Ovary (tissue), 9 donors: ENCODE data around the gene GNPTG. TPM values are rescaled to one million over a fixed set of nuclear protein-coding genes. Genes with fewer than 3 reads are reported as not detected.

Experiments used
- DNase-seq, 5 donors: peaks; one replicate each; pipeline ENCODE4 v3.0.0-alpha.2; 2019 to 2020
- H3K27ac ChIP-seq, 2 donors: fragments of 200-600 bp; one replicate each; pipeline versions ENCODE4 v1.5.1 to v1.8.0; 2019 to 2022
- H3K27me3 ChIP-seq: fragments of 200-600 bp; one replicate; pipeline ENCODE4 v1.8.0; 2022
- H3K36me3 ChIP-seq: fragments of 200-600 bp; sonication (generic); one replicate; pipeline ENCODE4 v1.5.1; 2019
- H3K4me1 ChIP-seq: one replicate; pipeline ENCODE4 v1.8.1; 2013; ENCODE audit warnings: mild to moderate bottlenecking, moderate library complexity; ENCODE audit not compliant: insufficient read depth
- H3K4me3 ChIP-seq: fragments of 200-600 bp; sonication (generic); one replicate; pipeline ENCODE4 v1.5.1; 2017
- H3K9me3 ChIP-seq, 2 donors: fragments of 200-600 bp in 1 of 2; sonication (generic) in 1 of 2; one replicate each; pipeline versions ENCODE4 v1.5.1 to v1.8.1; 2013 to 2019; ENCODE audit warnings: mild to moderate bottlenecking in 1 of 2, moderate library complexity in 1 of 2
- EP300 ChIP-seq: sonication (generic); formaldehyde crosslinking; IDR thresholded peaks from one replicate; pipeline ENCODE4 v1.6.1; 2017; ENCODE audit warnings: antibody characterized with exemption
- POLR2A ChIP-seq: fragments of 450-650 bp; IDR thresholded peaks from one replicate; pipeline ENCODE4 v1.6.1; 2017; ENCODE audit warnings: antibody characterized with exemption, mild to moderate bottlenecking, moderate library complexity
- WGBS, 3 donors: extraction: QIAGEN DNeasy Blood & Tissue Kit in 1 of 3; methylation state at CpG; one replicate each; pipeline versions ENCODE4 v1.1.5 to v1.1.7; 2013 to 2017; 5-methylcytosine and 5-hydroxymethylcytosine counted together
- intact Hi-C, 4 donors: fragments of 100-400 bp; cut with DNase I; formaldehyde crosslinking; loops; one replicate each; pipeline versions ENCODE4 v1.11.0 to v1.15.1; 2022 to 2023
- polyA plus RNA-seq, 2 donors: library from polyadenylated mRNA; stranded (reverse); fragments of 200-250 nt in 1 of 2; fragments of 350-450 nt in 1 of 2; fragmentation: Illumina TruSeq in 1 of 2; extraction: RNeasy Lipid Tissue Mini Kit (QIAGEN cat#74804) in 1 of 2; gene quantifications; one replicate each; pipeline ENCODE4 v1.2.3, GENCODE V29; 2013 to 2014
- total RNA-seq, 7 donors: library from RNA; depleted of rRNA in 2 of 7; stranded (reverse); fragments of >200 nt in 2 of 7; fragmentation: NEBNext Ultra II Directional in 3 of 7; extraction: Animal tissue kit (Norgen Biotek cat#: 25700) in 3 of 7; gene quantifications; one replicate each; pipeline versions ENCODE4 v1.1.0 to v1.2.4, GENCODE V29; 2016 to 2023
- TF ChIP-seq, protein P1 (sequence below), 3 donors: fragments of 450-650 bp in 2 of 3; fragments of 200-600 bp in 1 of 3; IDR thresholded peaks; one replicate each; pipeline versions ENCODE4 v1.5.1 to v1.8.0; 2016 to 2022; ENCODE audit warnings: antibody characterized with exemption in 3 of 3, mild to moderate bottlenecking in 1 of 3
- donor health status: DM: no; HTN: no; CAD: no; lungs with moderate emphysema.
- donor health status: DM: no; HTN: no; CAD: no.
- donor health status: Bipolar disorder and iron deficiency.
- donor health status: DM: yes; HTN: yes; CAD: no.
- donor health status: DM: no; HTN: no; CAD: no.
- donor health status: DM: yes; HTN: yes; CAD: no.

Gene GNPTG
- total and polyA plus RNA-seq, 9 donors, result 26.0 to 68.1 (median 55.4) TPM

GRCh38 chr16:1354815-1355540, 3.2 kb downstream of the GNPTG start:
- H3K27me3 ChIP-seq, result no peaks in the 10 kb centered on the region
- H3K27ac ChIP-seq, result no peak overlapping the region
- no peaks in the 10 kb centered on the region for H3K9me3 ChIP-seq
- no peaks in the 10 kb centered on the region for H3K36me3 ChIP-seq
- no peak for DNase-seq
- H3K4me3 ChIP-seq, result no peak overlapping the region
- intact Hi-C loops, result no loop called here
- peaks cover 18% of the 10 kb centered on the region for H3K4me1 ChIP-seq
- 79 to 86% (median 79%) methylated on average over 49 of the region's 49 CpGs for WGBS, 3 donors
- TF ChIP-seq POLR2A (no peak), EP300 (no peak)

DNA sequence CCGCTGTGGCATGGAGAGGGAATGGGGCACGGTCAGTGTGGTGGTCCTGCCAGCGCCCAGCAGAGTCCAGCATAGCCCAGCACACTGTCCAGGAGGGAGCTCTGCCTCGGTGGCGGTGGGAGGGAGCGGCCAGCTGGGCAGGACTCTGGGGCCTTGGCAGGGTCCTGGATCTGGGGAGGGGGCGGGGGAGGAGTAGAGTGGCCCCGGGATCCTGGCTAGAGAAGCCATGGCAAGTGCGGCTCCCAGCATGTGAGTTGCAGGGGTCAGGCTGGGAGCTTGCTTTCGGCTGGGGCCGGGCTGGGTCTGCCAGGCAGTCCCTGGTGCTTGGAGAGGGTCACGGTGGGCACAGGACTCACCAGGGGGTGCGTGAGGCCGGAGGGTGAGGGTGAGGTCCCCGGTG, 3.9 kb downstream of the GNPTG start:
- no peak for DNase-seq
- Histone ChIP-seq H3K4me1 (peaks cover 17% of the 10 kb centered on the region), H3K27ac (no peak overlapping the region), H3K9me3 (no peaks in the 10 kb centered on the region), H3K27me3 (no peaks in the 10 kb centered on the region), H3K4me3 (no peak overlapping the region), H3K36me3 (no peaks in the 10 kb centered on the region)
- 54 to 62% (median 56%) methylated on average over 15 of the region's 15 CpGs for WGBS, 3 donors
- TF ChIP-seq EP300 (no peak), POLR2A (no peak)
- TF ChIP-seq, protein P1, sequence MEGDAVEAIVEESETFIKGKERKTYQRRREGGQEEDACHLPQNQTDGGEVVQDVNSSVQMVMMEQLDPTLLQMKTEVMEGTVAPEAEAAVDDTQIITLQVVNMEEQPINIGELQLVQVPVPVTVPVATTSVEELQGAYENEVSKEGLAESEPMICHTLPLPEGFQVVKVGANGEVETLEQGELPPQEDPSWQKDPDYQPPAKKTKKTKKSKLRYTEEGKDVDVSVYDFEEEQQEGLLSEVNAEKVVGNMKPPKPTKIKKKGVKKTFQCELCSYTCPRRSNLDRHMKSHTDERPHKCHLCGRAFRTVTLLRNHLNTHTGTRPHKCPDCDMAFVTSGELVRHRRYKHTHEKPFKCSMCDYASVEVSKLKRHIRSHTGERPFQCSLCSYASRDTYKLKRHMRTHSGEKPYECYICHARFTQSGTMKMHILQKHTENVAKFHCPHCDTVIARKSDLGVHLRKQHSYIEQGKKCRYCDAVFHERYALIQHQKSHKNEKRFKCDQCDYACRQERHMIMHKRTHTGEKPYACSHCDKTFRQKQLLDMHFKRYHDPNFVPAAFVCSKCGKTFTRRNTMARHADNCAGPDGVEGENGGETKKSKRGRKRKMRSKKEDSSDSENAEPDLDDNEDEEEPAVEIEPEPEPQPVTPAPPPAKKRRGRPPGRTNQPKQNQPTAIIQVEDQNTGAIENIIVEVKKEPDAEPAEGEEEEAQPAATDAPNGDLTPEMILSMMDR (IDR thresholded peaks at IDR 0.05), result no peak
- intact Hi-C loops, result no loop called here

- TF ChIP-seq POLR2A (no peak), EP300 (no peak)
- TF ChIP-seq, protein P1 (IDR thresholded peaks at IDR 0.05), result no peak
- 63 to 74% (median 67%) methylated on average over 31 to 33 of the region's 33 CpGs for WGBS, 3 donors
- H3K36me3 ChIP-seq, result no peaks in the 10 kb centered on the region
- DNase-seq, result no peak
- intact Hi-C loops, result no loop called here
- peaks cover 10% of the 10 kb centered on the region for H3K4me1 ChIP-seq
- H3K27ac ChIP-seq, result no peak overlapping the region
- H3K9me3 ChIP-seq, result no peaks in the 10 kb centered on the region
- no peak overlapping the region for H3K4me3 ChIP-seq
- H3K27me3 ChIP-seq, result no peaks in the 10 kb centered on the region
These were observed 4.5 kb downstream of the GNPTG start for GRCh38 chr16:1356061-1356900.

DNA sequence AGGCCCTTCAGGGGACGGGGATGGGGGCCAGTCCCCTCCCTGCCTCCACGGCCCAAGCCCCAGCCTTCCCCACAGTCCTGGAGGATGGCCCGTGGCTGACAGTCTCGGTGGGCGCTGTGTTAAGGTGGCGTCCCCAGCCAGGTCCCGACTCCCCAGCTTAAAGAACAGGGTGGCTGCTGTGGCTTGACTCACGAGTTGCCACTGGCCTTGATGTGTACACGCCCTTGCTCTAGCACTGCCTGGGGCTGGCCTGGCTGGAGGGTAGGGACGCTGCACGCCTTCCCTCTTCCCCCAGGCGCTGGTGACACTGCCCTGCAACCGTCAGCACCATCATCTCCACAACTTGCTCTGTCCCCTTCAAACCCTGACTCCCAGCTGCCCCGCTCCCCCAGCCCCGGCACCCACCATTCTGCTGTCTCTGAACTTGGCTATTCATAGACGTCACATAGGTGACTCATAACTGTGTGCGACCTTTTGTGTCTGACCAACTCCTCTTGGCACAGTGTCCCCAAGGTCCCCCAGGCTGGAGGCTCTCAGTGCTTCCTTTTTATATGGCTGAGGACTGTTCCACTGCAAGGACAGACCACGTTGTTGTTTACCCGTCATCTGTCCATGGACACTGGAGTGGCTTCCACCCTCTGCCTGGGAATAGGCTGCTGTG, 6.3 kb downstream of the GNPTG start:
- no peak for TF ChIP-seq EP300
- TF ChIP-seq POLR2A, result no peak
- intact Hi-C loops, result no loop called here
- WGBS, 3 donors, result 76 to 82% (median 80%) methylated on average over 19 of the region's 19 CpGs
- Histone ChIP-seq H3K27ac (no peak overlapping the region), H3K4me3 (no peak overlapping the region), H3K27me3 (no peaks in the 10 kb centered on the region), H3K4me1 (peaks cover 5% of the 10 kb centered on the region), H3K36me3 (no peaks in the 10 kb centered on the region), H3K9me3 (no peaks in the 10 kb centered on the region)
- no peak for DNase-seq

- Histone ChIP-seq H3K9me3 (no peaks in the 10 kb centered on the region), H3K4me1 (no peaks in the 10 kb centered on the region), H3K27me3 (no peaks in the 10 kb centered on the region), H3K27ac (no peak overlapping the region), H3K36me3 (no peaks in the 10 kb centered on the region), H3K4me3 (no peak overlapping the region)
- intact Hi-C loops, result no loop called here
- TF ChIP-seq, protein P1 (IDR thresholded peaks at IDR 0.05), result no peak
- TF ChIP-seq EP300 (no peak), POLR2A (no peak)
- DNase-seq, result no peak
- 91% methylated on average over 35 to 43 of the region's 43 CpGs for WGBS, 3 donors
These were observed 10.1 kb downstream of the GNPTG start for GRCh38 chr16:1361685-1362360.
